Panc1 (cell line): ENCODE results near the gene OPTC. TPM values are rescaled to one million over a fixed set of nuclear protein-coding genes. Genes with fewer than 3 reads are reported as not detected.

Source experiments
- ATAC-seq: fragments of 200-7000 bp; cut with Tn5 transposase; 2 replicates; pipeline ENCODE4 v1.9.1; 2020; ENCODE audit warnings: mild to moderate bottlenecking, moderate library complexity
- BruUV-seq: library from RNA; stranded (reverse); fragments of 400-500 nt; replicated peaks from 2 replicates; lab custom pipeline; 2021; lab: Mats Ljungman, UMichigan
- CTCF ChIA-PET: fragments of 300-600 bp; sonication (Branson Sonifier 250); formaldehyde crosslinking; loops from one replicate; lab custom pipeline; 2022; ENCODE audit warnings: antibody characterized with exemption; lab: Charles Lee
- POLR2A ChIA-PET: fragments of 300-600 bp; sonication (Branson Sonifier 250); formaldehyde crosslinking; loops from one replicate; lab custom pipeline; 2022; ENCODE audit warnings: antibody characterized with exemption; lab: Charles Lee
- DNase-seq: peaks from one replicate; pipeline ENCODE4 v3.0.0-alpha.2; 2010; ENCODE audit warnings: low read depth, low spot score
- H3K27ac ChIP-seq: 2 replicates; pipeline ENCODE4 v1.5.1; 2011; ENCODE audit warnings: mild to moderate bottlenecking, low read length, inconsistent platforms
- H3K27me3 ChIP-seq: fragments of 200-500 bp; sonication (Bioruptor generic); 2 replicates; pipeline ENCODE4 v1.6.0; 2014; ENCODE audit warnings: low read length, inconsistent platforms; ENCODE audit not compliant: control insufficient read depth, insufficient read depth
- H3K36me3 ChIP-seq: fragments of 200-500 bp; sonication (Bioruptor generic); 2 replicates; pipeline ENCODE4 v1.5.1; 2014; ENCODE audit warnings: inconsistent platforms, mild to moderate bottlenecking, low read length, moderate library complexity; ENCODE audit not compliant: control insufficient read depth, insufficient read depth
- H3K4me1 ChIP-seq: 2 replicates; pipeline ENCODE4 v1.5.1; 2011; ENCODE audit warnings: inconsistent platforms, mild to moderate bottlenecking, low read length, moderate library complexity; ENCODE audit not compliant: control insufficient read depth, insufficient read depth
- H3K4me3 ChIP-seq, 2 experiments: 2 replicates each; pipeline ENCODE4 v1.5.1; 2011 to 2012; ENCODE audit warnings: low read depth in 2 of 2, low read length in 2 of 2, mild to moderate bottlenecking in 2 of 2, inconsistent platforms in 1 of 2, moderate library complexity in 1 of 2
- H3K9me3 ChIP-seq: fragments of 200-500 bp; sonication (Bioruptor generic); 2 replicates; pipeline ENCODE4 v1.5.1; 2014; ENCODE audit warnings: low read depth, mild to moderate bottlenecking, inconsistent platforms, low read length, moderate library complexity; ENCODE audit not compliant: control insufficient read depth, insufficient read depth
- POLR2AphosphoS5 ChIP-seq: IDR thresholded peaks from 2 replicates; pipeline ENCODE4 v1.6.1; 2012; ENCODE audit warnings: mild to moderate bottlenecking, low read depth, low read length, moderate library complexity
- SIN3A ChIP-seq: IDR thresholded peaks from 2 replicates; pipeline ENCODE4 v1.6.1; 2012; ENCODE audit warnings: low read depth, mild to moderate bottlenecking, low read length, moderate library complexity, borderline replicate concordance; ENCODE audit not compliant: insufficient read depth
- TCF7L2 ChIP-seq: IDR thresholded peaks from 2 replicates; pipeline ENCODE4 v1.6.1; 2011; ENCODE audit warnings: mild to moderate bottlenecking, low read depth, low read length, inconsistent platforms
- in situ Hi-C: cut with HindIII; loops from 2 replicates; pipeline ENCODE4 v1.10.0; 2016; ENCODE audit warnings: low sequenced_read_pairs, low pct_unique_long_range_greater_than_20kb
- intact Hi-C: fragments of 100-400 bp; cut with micrococcal nuclease; formaldehyde crosslinking; loops from one replicate; pipeline ENCODE4 v1.10.0; 2022; ENCODE audit not compliant: unreplicated experiment
- total RNA-seq: library from RNA; stranded (reverse); gene quantifications from one replicate; pipeline ENCODE4 v1.2.1, GENCODE V29; 2021; ENCODE audit not compliant: unreplicated experiment
- TF ChIP-seq, protein P1 (sequence below): fragments of 450-650 bp; IDR thresholded peaks from 2 replicates; pipeline ENCODE4 v1.5.1; 2017; ENCODE audit warnings: mild to moderate bottlenecking
- TF ChIP-seq, protein P2 (sequence below), 2 experiments: IDR thresholded peaks; 2 replicates each; pipeline ENCODE4 v1.6.1; 2011 to 2012; ENCODE audit warnings: low read depth in 2 of 2, control low read depth in 1 of 2, low read length in 1 of 2, mild to moderate bottlenecking in 1 of 2, moderate library complexity in 1 of 2; ENCODE audit not compliant: insufficient read depth in 1 of 2

OPTC gene
- total RNA-seq, 1 experiment from 2014 or later: not detected

DNA sequence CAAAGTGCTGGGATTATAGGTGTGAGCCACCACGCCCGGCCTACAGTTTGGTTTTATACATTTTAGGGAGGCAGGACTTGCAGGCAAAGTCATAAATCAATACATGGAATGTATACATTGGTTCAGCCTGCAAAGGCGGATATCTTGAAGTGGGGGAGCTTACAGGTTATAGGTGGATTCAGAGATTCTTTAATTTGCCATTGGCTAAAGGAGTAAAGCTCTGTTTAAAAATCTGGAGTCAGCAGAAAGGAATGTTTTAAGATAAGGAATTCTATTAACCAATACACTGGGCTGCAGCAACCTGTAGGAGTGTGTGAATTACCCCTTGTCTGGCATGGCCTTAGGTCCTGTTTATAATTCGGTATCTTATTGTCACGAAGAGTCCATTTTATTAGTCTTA lies 57.6 kb downstream of the OPTC start:
- BruUV-seq: no TSS peak
- Histone ChIP-seq H3K9me3 (no peaks in the 10 kb centered on the region), H3K27ac (no peak overlapping the region), H3K36me3 (no peaks in the 10 kb centered on the region), H3K4me1 (no peaks in the 10 kb centered on the region), H3K27me3 (no peaks in the 10 kb centered on the region), H3K4me3 (no peak overlapping the region)
- ATAC-seq (no peak; the same call in 1 of the 2 replicates), DNase-seq (no peak)
- TF ChIP-seq SIN3A (no peak), POLR2AphosphoS5 (no peak), TCF7L2 (no peak)
- TF ChIP-seq, protein P1, sequence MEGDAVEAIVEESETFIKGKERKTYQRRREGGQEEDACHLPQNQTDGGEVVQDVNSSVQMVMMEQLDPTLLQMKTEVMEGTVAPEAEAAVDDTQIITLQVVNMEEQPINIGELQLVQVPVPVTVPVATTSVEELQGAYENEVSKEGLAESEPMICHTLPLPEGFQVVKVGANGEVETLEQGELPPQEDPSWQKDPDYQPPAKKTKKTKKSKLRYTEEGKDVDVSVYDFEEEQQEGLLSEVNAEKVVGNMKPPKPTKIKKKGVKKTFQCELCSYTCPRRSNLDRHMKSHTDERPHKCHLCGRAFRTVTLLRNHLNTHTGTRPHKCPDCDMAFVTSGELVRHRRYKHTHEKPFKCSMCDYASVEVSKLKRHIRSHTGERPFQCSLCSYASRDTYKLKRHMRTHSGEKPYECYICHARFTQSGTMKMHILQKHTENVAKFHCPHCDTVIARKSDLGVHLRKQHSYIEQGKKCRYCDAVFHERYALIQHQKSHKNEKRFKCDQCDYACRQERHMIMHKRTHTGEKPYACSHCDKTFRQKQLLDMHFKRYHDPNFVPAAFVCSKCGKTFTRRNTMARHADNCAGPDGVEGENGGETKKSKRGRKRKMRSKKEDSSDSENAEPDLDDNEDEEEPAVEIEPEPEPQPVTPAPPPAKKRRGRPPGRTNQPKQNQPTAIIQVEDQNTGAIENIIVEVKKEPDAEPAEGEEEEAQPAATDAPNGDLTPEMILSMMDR: no peak
- CTCF ChIA-PET: no interaction called here
- in situ Hi-C loops (no loop called here), intact Hi-C loops (no loop called here)
- POLR2A ChIA-PET: interaction anchor here (0.6 kb wide), 1 partner anchor 1030 kb away, joined by 4 read pairs; no protein-coding TSS in a partner anchor

DNA sequence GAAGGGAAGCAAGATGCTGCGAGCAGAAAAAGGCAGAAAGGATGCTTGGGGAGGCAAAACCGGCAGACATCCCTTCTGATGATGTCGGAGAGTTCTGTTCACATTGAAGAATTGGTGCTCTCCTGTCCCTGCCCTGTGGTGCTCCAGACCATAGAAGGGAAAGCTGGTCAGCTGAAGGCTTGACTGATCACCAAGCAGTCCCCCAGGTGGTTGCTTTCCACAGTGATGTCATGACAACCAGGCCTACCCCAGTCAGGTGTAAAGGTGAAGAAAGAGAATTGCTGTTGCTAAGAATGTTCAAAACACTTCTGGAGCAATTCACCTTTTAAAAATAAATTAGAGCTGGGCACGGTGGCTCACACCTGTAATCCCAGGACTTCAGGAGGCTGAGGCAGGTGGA lies 59.5 kb downstream of the OPTC start:
- DNase-seq (no peak), ATAC-seq (no peak)
- Histone ChIP-seq H3K27ac (no peak overlapping the region), H3K4me3 (no peak overlapping the region), H3K4me1 (no peaks in the 10 kb centered on the region), H3K27me3 (no peaks in the 10 kb centered on the region), H3K9me3 (no peaks in the 10 kb centered on the region), H3K36me3 (no peaks in the 10 kb centered on the region)
- intact Hi-C loops (no loop called here), in situ Hi-C loops (no loop called here)
- TF ChIP-seq TCF7L2: no peak
- TF ChIP-seq, protein P2, sequence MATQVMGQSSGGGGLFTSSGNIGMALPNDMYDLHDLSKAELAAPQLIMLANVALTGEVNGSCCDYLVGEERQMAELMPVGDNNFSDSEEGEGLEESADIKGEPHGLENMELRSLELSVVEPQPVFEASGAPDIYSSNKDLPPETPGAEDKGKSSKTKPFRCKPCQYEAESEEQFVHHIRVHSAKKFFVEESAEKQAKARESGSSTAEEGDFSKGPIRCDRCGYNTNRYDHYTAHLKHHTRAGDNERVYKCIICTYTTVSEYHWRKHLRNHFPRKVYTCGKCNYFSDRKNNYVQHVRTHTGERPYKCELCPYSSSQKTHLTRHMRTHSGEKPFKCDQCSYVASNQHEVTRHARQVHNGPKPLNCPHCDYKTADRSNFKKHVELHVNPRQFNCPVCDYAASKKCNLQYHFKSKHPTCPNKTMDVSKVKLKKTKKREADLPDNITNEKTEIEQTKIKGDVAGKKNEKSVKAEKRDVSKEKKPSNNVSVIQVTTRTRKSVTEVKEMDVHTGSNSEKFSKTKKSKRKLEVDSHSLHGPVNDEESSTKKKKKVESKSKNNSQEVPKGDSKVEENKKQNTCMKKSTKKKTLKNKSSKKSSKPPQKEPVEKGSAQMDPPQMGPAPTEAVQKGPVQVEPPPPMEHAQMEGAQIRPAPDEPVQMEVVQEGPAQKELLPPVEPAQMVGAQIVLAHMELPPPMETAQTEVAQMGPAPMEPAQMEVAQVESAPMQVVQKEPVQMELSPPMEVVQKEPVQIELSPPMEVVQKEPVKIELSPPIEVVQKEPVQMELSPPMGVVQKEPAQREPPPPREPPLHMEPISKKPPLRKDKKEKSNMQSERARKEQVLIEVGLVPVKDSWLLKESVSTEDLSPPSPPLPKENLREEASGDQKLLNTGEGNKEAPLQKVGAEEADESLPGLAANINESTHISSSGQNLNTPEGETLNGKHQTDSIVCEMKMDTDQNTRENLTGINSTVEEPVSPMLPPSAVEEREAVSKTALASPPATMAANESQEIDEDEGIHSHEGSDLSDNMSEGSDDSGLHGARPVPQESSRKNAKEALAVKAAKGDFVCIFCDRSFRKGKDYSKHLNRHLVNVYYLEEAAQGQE (IDR thresholded peaks at IDR 0.05; ENCODE audit: insufficient read depth in 1 of 2, low read depth in 2 of 2, low read length in 1 of 2): no peak
- no peak for TF ChIP-seq POLR2AphosphoS5
- no peak for TF ChIP-seq SIN3A
- TF ChIP-seq, protein P1: no peak
- ChIA-PET CTCF (no interaction called here), POLR2A (no interaction called here)
- BruUV-seq: no TSS peak
